ENCODE data around the gene PRDM11. TPM values are rescaled to one million over a fixed set of nuclear protein-coding genes. Genes with fewer than 3 reads are reported as not detected.

The PRDM11 gene
- total RNA-seq, 1 experiment from 2014 or later: 4.0 TPM

DNA sequence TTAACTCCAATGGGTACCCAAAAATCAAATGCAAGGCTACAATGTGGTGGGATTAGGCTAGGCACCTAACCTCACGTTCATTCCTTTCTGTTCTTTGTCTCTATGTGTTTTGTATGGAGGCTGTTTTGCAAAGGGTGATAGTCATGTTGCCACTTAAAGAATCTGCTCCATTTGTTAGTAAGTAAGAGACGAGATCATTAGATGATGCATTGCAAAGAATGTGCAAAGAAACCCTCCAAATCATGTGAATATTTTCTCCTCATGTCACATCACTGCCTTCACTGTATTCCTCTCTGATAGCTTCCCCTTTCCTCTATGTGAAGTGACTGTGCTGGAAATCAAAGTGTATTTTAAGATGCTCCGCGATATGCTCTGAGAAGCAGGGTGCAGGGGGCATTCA, 127.8 kb downstream of the PRDM11 start:
- H3K27me3 Mint-ChIP-seq (ENCODE audit: insufficient read depth, unreplicated experiment): peaks cover 60% of the 10 kb centered on the region
- H3K4me1 Mint-ChIP-seq (ENCODE audit: insufficient read depth, unreplicated experiment): peaks cover 13% of the 10 kb centered on the region
- no peak overlapping the region for H3K27ac Mint-ChIP-seq (ENCODE audit: low read depth, unreplicated experiment)
- no peak overlapping the region for H3K4me3 Mint-ChIP-seq (ENCODE audit: unreplicated experiment)
- intact Hi-C loops (cut with micrococcal nuclease): no loop called here
- TF ChIP-seq, protein P1, sequence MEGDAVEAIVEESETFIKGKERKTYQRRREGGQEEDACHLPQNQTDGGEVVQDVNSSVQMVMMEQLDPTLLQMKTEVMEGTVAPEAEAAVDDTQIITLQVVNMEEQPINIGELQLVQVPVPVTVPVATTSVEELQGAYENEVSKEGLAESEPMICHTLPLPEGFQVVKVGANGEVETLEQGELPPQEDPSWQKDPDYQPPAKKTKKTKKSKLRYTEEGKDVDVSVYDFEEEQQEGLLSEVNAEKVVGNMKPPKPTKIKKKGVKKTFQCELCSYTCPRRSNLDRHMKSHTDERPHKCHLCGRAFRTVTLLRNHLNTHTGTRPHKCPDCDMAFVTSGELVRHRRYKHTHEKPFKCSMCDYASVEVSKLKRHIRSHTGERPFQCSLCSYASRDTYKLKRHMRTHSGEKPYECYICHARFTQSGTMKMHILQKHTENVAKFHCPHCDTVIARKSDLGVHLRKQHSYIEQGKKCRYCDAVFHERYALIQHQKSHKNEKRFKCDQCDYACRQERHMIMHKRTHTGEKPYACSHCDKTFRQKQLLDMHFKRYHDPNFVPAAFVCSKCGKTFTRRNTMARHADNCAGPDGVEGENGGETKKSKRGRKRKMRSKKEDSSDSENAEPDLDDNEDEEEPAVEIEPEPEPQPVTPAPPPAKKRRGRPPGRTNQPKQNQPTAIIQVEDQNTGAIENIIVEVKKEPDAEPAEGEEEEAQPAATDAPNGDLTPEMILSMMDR (IDR thresholded peaks at IDR 0.05; ENCODE audit: unreplicated experiment): no peak
- peaks cover 17% of the 10 kb centered on the region for H3K9me3 Mint-ChIP-seq (ENCODE audit: unreplicated experiment)
- no peak for DNase-seq (ENCODE audit: unreplicated experiment)
- H3K36me3 Mint-ChIP-seq (ENCODE audit: insufficient read depth, unreplicated experiment): peaks cover 6% of the 10 kb centered on the region
- POLR2A ChIA-PET: interaction anchor here (1.0 kb wide), 1 partner anchor 8 kb away, joined by 3 read pairs; no protein-coding TSS in a partner anchor
- BruUV-seq (replicated peaks): no TSS peak
- CTCF ChIA-PET: interaction anchor here (0.5 to 0.6 kb wide), 3 partner anchors 118 to 347 kb away, joined by 3 read pairs; no protein-coding TSS in a partner anchor

DNA sequence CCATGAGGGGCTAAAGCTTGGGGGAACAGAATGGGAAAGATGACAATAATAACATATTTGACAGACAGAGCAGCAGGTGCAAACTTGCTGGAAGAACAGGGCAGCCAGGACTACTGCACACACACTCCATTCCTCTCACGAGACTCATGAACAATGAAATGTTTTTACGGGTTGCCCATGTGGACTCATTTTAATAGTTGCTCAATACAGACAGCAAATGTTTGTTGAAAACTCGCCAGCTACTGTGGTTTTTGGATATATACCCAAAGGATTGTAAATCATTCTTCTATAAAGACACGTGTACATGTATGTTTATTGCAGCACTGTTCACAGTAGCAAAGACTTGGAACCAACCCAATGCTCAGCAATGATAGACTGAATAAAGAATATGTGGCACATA, 129.4 kb downstream of the PRDM11 start:
- no peak overlapping the region for H3K27ac Mint-ChIP-seq (ENCODE audit: low read depth, unreplicated experiment)
- H3K4me1 Mint-ChIP-seq (ENCODE audit: insufficient read depth, unreplicated experiment): peaks cover 13% of the 10 kb centered on the region
- H3K27me3 Mint-ChIP-seq (ENCODE audit: insufficient read depth, unreplicated experiment): peaks cover 56% of the 10 kb centered on the region
- H3K36me3 Mint-ChIP-seq (ENCODE audit: insufficient read depth, unreplicated experiment): peaks cover 6% of the 10 kb centered on the region
- intact Hi-C loops (cut with micrococcal nuclease): no loop called here
- TF ChIP-seq, protein P1 (IDR thresholded peaks at IDR 0.05; ENCODE audit: unreplicated experiment): no peak
- ChIA-PET CTCF (no interaction called here), POLR2A (interaction anchor here (0.6 to 0.8 kb wide), 3 partner anchors 8 to 477 kb away, joined by 3 read pairs; no protein-coding TSS in a partner anchor)
- peak; percentile 75 for DNase-seq (ENCODE audit: unreplicated experiment)
- peaks cover 24% of the 10 kb centered on the region for H3K9me3 Mint-ChIP-seq (ENCODE audit: unreplicated experiment)
- no TSS peak for BruUV-seq (replicated peaks)
- H3K4me3 Mint-ChIP-seq (ENCODE audit: unreplicated experiment): no peak overlapping the region

DNA sequence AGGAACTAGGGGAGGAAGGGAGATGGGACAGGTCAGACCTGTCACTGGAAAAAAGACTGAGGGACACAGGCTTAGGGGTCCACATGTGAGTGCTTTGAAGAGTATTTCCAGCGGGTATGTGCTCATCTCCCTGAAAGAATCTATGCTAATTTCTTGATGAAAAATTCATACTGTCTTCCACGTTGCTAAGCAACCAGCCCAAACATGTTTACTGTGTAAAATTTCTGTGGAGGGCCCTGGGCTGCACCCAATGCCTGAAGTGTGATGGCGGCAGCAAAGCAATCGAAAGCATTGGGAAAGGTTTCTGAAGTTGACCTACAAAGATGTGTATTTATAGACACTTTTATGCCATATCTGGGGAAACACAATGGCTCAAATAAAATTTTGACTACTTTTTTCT, 132.3 kb downstream of the PRDM11 start:
- Mint-ChIP-seq H3K36me3 (ENCODE audit: insufficient read depth, unreplicated experiment) (peaks cover 6% of the 10 kb centered on the region), H3K4me3 (ENCODE audit: unreplicated experiment) (no peak overlapping the region), H3K27ac (ENCODE audit: low read depth, unreplicated experiment) (no peak overlapping the region), H3K27me3 (ENCODE audit: insufficient read depth, unreplicated experiment) (peaks cover 38% of the 10 kb centered on the region), H3K4me1 (ENCODE audit: insufficient read depth, unreplicated experiment) (peaks cover 13% of the 10 kb centered on the region), H3K9me3 (ENCODE audit: unreplicated experiment) (peaks cover 24% of the 10 kb centered on the region)
- CTCF ChIA-PET: interaction anchor here (1.4 to 1.6 kb wide), 2 partner anchors 35 to 168 kb away, joined by 3 to 6 read pairs; no protein-coding TSS in a partner anchor
- no TSS peak for BruUV-seq (replicated peaks)
- no peak for DNase-seq (ENCODE audit: unreplicated experiment)
- POLR2A ChIA-PET: no interaction called here
- intact Hi-C loops (cut with micrococcal nuclease): no loop called here
- TF ChIP-seq, protein P1 (IDR thresholded peaks at IDR 0.05; ENCODE audit: unreplicated experiment): no peak

DNA sequence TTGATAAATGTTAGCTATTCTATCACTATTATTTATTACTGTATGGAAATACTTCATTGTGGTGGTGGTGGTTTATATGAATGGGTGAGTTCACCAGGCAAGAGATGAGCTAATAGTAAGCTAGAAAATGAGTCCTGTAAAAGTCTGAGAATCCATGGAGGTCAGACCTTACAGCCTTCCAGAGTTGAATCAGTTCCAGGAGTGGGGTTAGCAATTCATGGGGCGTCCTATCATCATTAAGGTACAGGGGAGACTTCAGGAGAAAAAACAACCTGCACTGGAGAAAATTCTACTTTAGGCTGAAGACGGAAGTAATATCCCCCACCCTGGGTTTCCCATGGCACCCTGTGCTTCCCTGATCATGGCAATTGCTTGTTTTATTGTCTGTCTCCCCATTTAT, 133.2 kb downstream of the PRDM11 start:
- Mint-ChIP-seq H3K27ac (ENCODE audit: low read depth, unreplicated experiment) (no peak overlapping the region), H3K4me3 (ENCODE audit: unreplicated experiment) (no peak overlapping the region), H3K4me1 (ENCODE audit: insufficient read depth, unreplicated experiment) (peaks cover 13% of the 10 kb centered on the region), H3K9me3 (ENCODE audit: unreplicated experiment) (peaks cover 24% of the 10 kb centered on the region), H3K27me3 (ENCODE audit: insufficient read depth, unreplicated experiment) (peaks cover 40% of the 10 kb centered on the region), H3K36me3 (ENCODE audit: insufficient read depth, unreplicated experiment) (peaks cover 6% of the 10 kb centered on the region)
- intact Hi-C loops (cut with micrococcal nuclease): no loop called here
- ChIA-PET POLR2A (no interaction called here), CTCF (interaction anchor here (0.8 to 1.6 kb wide), 3 partner anchors 10 to 169 kb away, joined by 3 to 6 read pairs (median 3); no protein-coding TSS in a partner anchor)
- BruUV-seq (replicated peaks): no TSS peak
- DNase-seq (ENCODE audit: unreplicated experiment): no peak
- TF ChIP-seq, protein P1 (IDR thresholded peaks at IDR 0.05; ENCODE audit: unreplicated experiment): no peak

Measured in MCF 10A (cell line).